ENCODE results near the gene SFXN5.

DNA sequence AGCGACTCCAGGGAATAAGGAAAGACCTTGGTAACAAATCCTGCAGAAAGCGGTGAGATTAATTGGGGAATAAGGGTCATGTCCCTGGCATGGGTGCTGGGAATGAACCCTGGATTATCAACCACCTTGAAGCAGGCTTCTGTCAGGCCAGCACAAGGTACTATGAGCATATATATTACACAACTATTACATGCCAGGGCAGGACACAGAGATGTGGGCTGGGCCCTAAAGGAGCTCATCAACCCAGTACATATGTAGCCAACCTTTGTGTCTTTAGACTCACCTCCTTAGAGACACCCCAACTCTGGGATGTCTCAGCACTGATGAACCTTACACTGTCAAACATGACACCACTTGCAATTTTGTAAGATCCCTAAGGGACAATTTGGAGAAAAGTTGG lies 3.4 kb downstream of the SFXN5 start:
- TF ChIP-seq HDGF (IDR thresholded peaks at IDR 0.05; ENCODE audit: borderline replicate concordance), result no peak
- no peak for TF ChIP-seq FOXM1 (IDR thresholded peaks at IDR 0.05; ENCODE audit: borderline replicate concordance)
- TF ChIP-seq NFRKB (IDR thresholded peaks at IDR 0.05), result no peak
- no peak for TF ChIP-seq FOXK2 (IDR thresholded peaks at IDR 0.05)
- no peak for TF ChIP-seq ELF4 (IDR thresholded peaks at IDR 0.05)
- no peak for TF ChIP-seq FOXA1 (IDR thresholded peaks at IDR 0.05)
- TF ChIP-seq TARDBP (IDR thresholded peaks at IDR 0.05), result no peak
